GM21515 (cell line): ENCODE data around the gene FBXL2.
A peak's percentile ranks its signal among the peaks of the same experiment; 100 is the strongest.

Source experiments
- ATAC-seq: cut with Tn5 transposase; IDR thresholded peaks from one replicate; pipeline ENCODE4 v1.9.1; 2021; ENCODE audit not compliant: unreplicated experiment

FBXL2 gene

GRCh38 chr3:33277193-33277882 is at the start of gene FBXL2:
Gene FBXL2, plus strand, starts transcription at chr3:33277442. Its CDS starts 71 bp downstream, at chr3:33277513.
- ATAC-seq = peak; percentile 62

GRCh38 chr3:33229066-33229465 is 48.2 kb upstream of the FBXL2 start:
- ATAC-seq = no peak

GRCh38 chr3:33229947-33230346 is 47.3 kb upstream of the FBXL2 start:
- no peak for ATAC-seq

GRCh38 chr3:33231756-33232465 is 45.3 kb upstream of the FBXL2 start:
- ATAC-seq = no peak

- ATAC-seq = no peak
Measured at GRCh38 chr3:33233884-33234283, 43.4 kb upstream of the FBXL2 start.

GRCh38 chr3:33236005-33236404 is 41.2 kb upstream of the FBXL2 start:
- ATAC-seq = no peak

GRCh38 chr3:33237439-33237838 is 39.8 kb upstream of the FBXL2 start:
- ATAC-seq = no peak

GRCh38 chr3:33238923-33239322 is 38.3 kb upstream of the FBXL2 start:
- no peak for ATAC-seq

- no peak for ATAC-seq
Measured at GRCh38 chr3:33240261-33240660, 37.0 kb upstream of the FBXL2 start.

GRCh38 chr3:33246786-33247185 is 30.5 kb upstream of the FBXL2 start:
- ATAC-seq = no peak

- ATAC-seq = no peak
Measured at GRCh38 chr3:33250712-33251111, 26.5 kb upstream of the FBXL2 start.

- ATAC-seq = no peak
Measured at GRCh38 chr3:33256249-33256648, 21.0 kb upstream of the FBXL2 start.

- ATAC-seq = no peak
Measured at GRCh38 chr3:33260104-33260503, 17.1 kb upstream of the FBXL2 start.

GRCh38 chr3:33269385-33269784 is 7.9 kb upstream of the FBXL2 start:
- ATAC-seq = no peak

- no peak for ATAC-seq
Measured at GRCh38 chr3:33271324-33271723, 5.9 kb upstream of the FBXL2 start.

- no peak for ATAC-seq
Measured at GRCh38 chr3:33273628-33274027, 3.6 kb upstream of the FBXL2 start.

- no peak for ATAC-seq
Measured at GRCh38 chr3:33278163-33278562, 921 bp downstream of the FBXL2 start.

- no peak for ATAC-seq
Measured at GRCh38 chr3:33287672-33288282, 10.5 kb downstream of the FBXL2 start.

GRCh38 chr3:33299395-33300081 is 22.3 kb downstream of the FBXL2 start:
- no peak for ATAC-seq

GRCh38 chr3:33312361-33312760 is 35.1 kb downstream of the FBXL2 start:
- no peak for ATAC-seq

- no peak for ATAC-seq
Measured at GRCh38 chr3:33313331-33313730, 36.1 kb downstream of the FBXL2 start.

GRCh38 chr3:33314993-33315392 is 37.8 kb downstream of the FBXL2 start:
- ATAC-seq = no peak
